ENCODE measurements around the gene FAM161B. TPM values are rescaled to one million over a fixed set of nuclear protein-coding genes. Genes with fewer than 3 reads are reported as not detected.

FAM161B gene
- total RNA-seq, 2 donors from 2014 or later, result 1.0 to 1.6 TPM

DNA sequence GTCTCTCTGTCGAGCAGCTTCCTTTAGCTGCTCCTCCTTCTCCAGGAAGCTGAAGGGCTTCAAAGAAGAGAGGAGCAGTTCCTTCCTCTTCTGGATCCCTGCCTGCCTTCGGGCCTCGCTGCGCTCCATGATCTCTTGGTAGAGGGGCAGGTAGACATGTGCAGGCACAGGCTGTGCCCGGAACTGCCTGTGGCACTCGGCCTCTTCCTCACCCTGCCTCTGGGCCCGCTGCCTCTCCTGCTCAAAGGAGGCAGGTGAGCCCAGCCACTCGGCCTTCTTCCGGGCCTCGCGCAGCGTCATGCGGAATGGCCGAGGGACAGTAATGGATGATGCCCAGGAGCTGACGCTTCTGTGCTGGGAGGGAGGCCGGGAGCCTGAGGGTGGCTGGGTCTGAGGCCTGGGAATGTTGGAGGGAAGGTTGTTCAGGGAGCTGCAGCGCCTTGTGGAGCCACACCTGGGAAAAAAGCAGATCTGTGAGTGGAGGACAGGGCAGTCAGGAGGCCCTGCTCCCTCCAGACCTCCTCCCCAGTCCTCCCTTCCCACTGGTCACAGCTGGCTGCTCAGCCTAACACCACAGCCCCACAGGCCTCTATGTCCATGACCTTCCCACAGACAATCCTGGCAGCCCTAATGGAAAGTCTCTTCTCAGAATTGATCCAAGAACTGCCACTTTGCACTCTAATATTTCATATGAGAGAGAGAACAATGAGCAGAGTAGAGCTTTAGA is 5.3 kb downstream of the FAM161B start:
- H3K27me3 ChIP-seq, result no peaks in the 10 kb centered on the region
- H3K9me3 ChIP-seq, result no peaks in the 10 kb centered on the region
- 64 to 68% methylated on average over 16 to 17 of the region's 17 CpGs for WGBS, 2 donors
- H3K36me3 ChIP-seq (replicated peaks in 1 of 2; ENCODE audit: insufficient read depth in 1 of 2, low read depth in 2 of 2), result no peaks in the 10 kb centered on the region
- intact Hi-C loops (cut with DNase I), result no loop called here
- peak; percentile 34 for ATAC-seq
- DNase-seq, result peak; percentile 26 to 47 (median 36)
- TF ChIP-seq, protein P1, sequence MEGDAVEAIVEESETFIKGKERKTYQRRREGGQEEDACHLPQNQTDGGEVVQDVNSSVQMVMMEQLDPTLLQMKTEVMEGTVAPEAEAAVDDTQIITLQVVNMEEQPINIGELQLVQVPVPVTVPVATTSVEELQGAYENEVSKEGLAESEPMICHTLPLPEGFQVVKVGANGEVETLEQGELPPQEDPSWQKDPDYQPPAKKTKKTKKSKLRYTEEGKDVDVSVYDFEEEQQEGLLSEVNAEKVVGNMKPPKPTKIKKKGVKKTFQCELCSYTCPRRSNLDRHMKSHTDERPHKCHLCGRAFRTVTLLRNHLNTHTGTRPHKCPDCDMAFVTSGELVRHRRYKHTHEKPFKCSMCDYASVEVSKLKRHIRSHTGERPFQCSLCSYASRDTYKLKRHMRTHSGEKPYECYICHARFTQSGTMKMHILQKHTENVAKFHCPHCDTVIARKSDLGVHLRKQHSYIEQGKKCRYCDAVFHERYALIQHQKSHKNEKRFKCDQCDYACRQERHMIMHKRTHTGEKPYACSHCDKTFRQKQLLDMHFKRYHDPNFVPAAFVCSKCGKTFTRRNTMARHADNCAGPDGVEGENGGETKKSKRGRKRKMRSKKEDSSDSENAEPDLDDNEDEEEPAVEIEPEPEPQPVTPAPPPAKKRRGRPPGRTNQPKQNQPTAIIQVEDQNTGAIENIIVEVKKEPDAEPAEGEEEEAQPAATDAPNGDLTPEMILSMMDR (IDR thresholded peaks at IDR 0.05), result no peak
- TF ChIP-seq POLR2A (IDR thresholded peaks at IDR 0.05), result no peak
- no peak overlapping the region for H3K4me3 ChIP-seq
- H3K27ac ChIP-seq, result peak overlapping the region in 2 of 4 donors; percentile 46 to 70
- H3K4me1 ChIP-seq, result peaks cover 22% of the 10 kb centered on the region

DNA sequence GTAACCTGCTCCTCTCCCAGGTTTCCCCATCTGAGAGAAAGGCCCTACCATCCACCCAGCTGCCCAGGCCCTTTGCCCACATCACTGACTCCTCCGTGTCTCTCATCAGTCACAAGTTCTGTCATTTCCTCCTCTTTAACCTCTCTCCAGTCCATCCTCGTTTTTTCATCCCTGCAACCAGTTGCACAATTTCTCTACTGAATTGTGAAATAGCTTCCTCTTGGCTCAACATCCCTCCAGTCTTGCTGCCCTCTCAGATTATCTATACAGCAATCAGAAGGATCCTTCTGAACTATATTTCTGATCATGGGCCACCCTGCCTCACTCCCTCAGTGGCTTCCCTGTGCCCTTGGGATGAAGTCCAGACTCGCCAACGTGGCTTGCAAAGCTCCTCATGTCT is 6.8 kb downstream of the FAM161B start:
- no peaks in the 10 kb centered on the region for H3K36me3 ChIP-seq (replicated peaks in 1 of 2; ENCODE audit: insufficient read depth in 1 of 2, low read depth in 2 of 2)
- H3K27ac ChIP-seq, result no peak overlapping the region
- intact Hi-C loops (cut with DNase I), result no loop called here
- no peaks in the 10 kb centered on the region for H3K27me3 ChIP-seq
- DNase-seq (peak in 1 of 4 donors; percentile 50), ATAC-seq (no peak)
- TF ChIP-seq, protein P1 (IDR thresholded peaks at IDR 0.05), result no peak
- TF ChIP-seq POLR2A (IDR thresholded peaks at IDR 0.05), result no peak
- no peaks in the 10 kb centered on the region for H3K9me3 ChIP-seq
- peaks cover 22% of the 10 kb centered on the region for H3K4me1 ChIP-seq
- WGBS, 2 donors, result 47 to 64% methylated on average over 4 of the region's 4 CpGs
- H3K4me3 ChIP-seq, result no peak overlapping the region

DNA sequence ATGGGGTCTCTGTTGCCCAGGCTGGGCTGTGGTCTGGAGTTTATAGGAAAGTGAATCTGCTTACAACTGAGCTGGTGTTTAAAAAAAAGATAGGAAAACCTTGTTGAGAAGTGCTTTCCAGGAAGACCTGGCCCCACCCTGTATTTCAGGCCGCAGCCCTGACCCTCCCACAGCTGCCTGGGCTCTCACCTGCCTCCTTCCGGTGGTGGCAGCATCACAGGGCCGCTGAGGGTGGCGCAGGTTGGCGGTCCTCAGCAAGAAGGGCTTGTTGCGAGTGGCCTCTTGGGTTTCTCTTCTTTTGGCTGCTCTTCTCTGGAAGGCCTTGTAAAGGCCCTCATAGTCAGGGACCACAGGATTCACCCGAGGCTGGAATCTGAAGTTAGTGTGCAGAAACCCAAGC is 7.7 kb downstream of the FAM161B start:
- Histone ChIP-seq H3K4me1 (peaks cover 22% of the 10 kb centered on the region), H3K9me3 (no peaks in the 10 kb centered on the region), H3K36me3 (replicated peaks in 1 of 2; ENCODE audit: insufficient read depth in 1 of 2, low read depth in 2 of 2) (no peaks in the 10 kb centered on the region), H3K27ac (no peak overlapping the region), H3K4me3 (no peak overlapping the region), H3K27me3 (no peaks in the 10 kb centered on the region)
- no peak for DNase-seq
- no peak for ATAC-seq
- 88 to 100% methylated on average over 1 to 7 of the region's 7 CpGs for WGBS, 2 donors
- intact Hi-C loops (cut with DNase I), result no loop called here
- TF ChIP-seq POLR2A (IDR thresholded peaks at IDR 0.05), result no peak
- TF ChIP-seq, protein P1 (IDR thresholded peaks at IDR 0.05), result no peak

DNA sequence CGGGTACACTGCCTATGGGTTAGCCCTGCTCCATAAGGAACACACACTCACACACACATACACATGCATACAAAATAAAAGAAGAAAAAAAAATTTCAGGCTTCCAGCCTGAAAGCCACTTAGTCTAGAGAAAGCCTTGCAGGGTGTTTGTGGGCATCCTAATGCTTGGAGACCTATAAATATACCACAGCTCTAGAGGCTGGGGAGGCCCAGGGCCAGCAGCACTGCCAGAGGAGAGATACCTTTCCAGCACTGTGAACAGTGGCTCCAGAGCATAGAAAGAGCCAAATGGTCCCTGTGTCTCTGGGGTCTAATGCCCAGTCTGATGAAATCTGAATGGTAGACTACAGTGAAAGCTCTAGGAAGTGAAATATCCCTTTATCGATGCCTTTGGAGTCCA is 12.9 kb downstream of the FAM161B start:
- ATAC-seq (no peak), DNase-seq (no peak)
- no peak for TF ChIP-seq POLR2A (IDR thresholded peaks at IDR 0.05)
- TF ChIP-seq, protein P1 (IDR thresholded peaks at IDR 0.05), result no peak
- Histone ChIP-seq H3K9me3 (no peaks in the 10 kb centered on the region), H3K27ac (no peak overlapping the region), H3K4me1 (no peaks in the 10 kb centered on the region), H3K36me3 (replicated peaks in 1 of 2; ENCODE audit: insufficient read depth in 1 of 2, low read depth in 2 of 2) (peaks cover 0 to 2% of the 10 kb centered on the region in 2 donors), H3K4me3 (no peak overlapping the region), H3K27me3 (no peaks in the 10 kb centered on the region)
- WGBS, 2 donors, result 92 to 100% methylated on average over 2 of the region's 2 CpGs
- intact Hi-C loops (cut with DNase I), result no loop called here

DNA sequence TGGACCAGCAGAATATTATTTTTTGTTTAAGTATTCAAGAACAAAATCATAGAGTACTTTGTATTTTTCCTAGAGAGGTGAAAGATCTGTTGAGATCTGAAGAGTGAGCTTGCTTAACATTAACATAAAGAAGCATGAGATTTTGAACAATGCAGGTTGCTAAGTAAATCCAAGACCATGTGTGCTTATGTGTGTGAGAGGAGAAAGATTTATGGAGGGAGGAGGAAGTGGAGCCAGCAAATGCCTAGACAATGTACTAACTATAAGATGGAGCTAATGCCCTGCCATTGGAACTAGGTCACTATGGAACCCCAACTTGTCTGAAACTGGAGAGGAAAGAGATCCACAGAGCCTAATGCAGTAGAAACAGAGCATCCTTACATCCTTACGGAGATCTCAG is 13.3 kb downstream of the FAM161B start:
- ATAC-seq, result no peak
- TF ChIP-seq POLR2A (IDR thresholded peaks at IDR 0.05), result no peak
- TF ChIP-seq, protein P1 (IDR thresholded peaks at IDR 0.05), result no peak
- WGBS, 2 donors, result 89 to 100% methylated on average over 1 of the region's 1 CpG

More for the DNA sequence above, 13.3 kb downstream of the FAM161B start:
- Histone ChIP-seq H3K36me3 (replicated peaks in 1 of 2; ENCODE audit: insufficient read depth in 1 of 2, low read depth in 2 of 2) (peaks cover 0 to 2% of the 10 kb centered on the region in 2 donors), H3K4me1 (no peaks in the 10 kb centered on the region), H3K4me3 (no peak overlapping the region), H3K9me3 (no peaks in the 10 kb centered on the region), H3K27ac (no peak overlapping the region), H3K27me3 (no peaks in the 10 kb centered on the region)
- intact Hi-C loops (cut with DNase I), result no loop called here
- no peak for DNase-seq
